ENCODE measurements around the gene SLC16A3. TPM values are rescaled to one million over a fixed set of nuclear protein-coding genes. Genes with fewer than 3 reads are reported as not detected.

SLC16A3 gene
- total RNA-seq (65.2 and 65.7 TPM in 2 replicates), polyA plus RNA-seq (13.9 and 14.9 TPM in 2 replicates), polyA minus RNA-seq (87.6 and 111 TPM in 2 replicates)
- 23.2 TPM for total RNA-seq (2013)

DNA sequence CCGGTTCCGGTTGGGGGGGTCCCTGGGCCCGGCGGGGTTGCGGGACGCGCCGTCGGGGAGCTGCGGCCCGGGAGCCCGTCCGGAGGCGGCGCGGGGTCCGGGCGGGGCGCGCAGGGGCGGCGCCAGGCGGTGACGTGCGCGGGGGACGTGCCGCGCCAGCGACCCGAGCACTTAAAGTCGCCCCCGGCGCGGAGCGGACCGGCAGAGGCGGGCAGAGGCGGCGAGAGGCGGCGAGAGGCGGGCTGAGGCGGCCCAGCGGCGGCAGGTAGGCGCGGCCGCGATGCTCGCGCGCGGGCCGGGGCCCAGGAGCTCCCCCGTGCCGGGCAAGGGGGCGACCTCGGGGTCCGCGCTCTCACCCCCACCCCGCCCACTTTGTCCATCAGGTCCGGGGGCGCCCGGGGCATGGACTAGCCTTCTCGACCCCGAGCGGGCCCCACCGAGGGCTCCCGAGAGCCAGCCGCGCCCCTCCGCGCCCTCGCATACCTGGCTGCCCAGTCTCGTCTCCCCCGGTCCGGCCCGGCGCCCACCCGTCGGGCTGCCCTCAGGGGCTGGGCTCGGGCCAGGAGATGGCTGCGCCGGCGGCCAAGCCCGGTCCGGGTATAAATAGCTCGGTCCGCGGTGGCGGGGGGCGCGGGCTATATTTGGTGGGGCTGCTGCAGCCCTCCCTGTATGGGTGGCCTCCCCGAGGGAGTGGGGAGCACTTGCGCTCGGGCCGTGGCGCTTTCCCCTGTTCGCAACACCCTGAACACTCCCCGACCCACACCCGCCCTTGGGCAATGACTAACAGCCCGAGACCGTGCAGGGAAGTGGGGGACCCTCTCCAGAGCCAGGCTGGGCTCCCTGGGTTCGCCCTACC, at the start of gene SLC16A3:
Gene SLC16A3, plus strand, starts transcription at position 201 of the 856 bp plus-strand sequence. CDS start 6,967 bp downstream, outside the sequence.
- Histone ChIP-seq H3K27ac (ENCODE audit: low read length in 2 of 2) (peak within 1 kb of the TSS; percentile 89 to 98), H3K79me2 (ENCODE audit: control insufficient read depth, insufficient read depth, low read length) (no peaks in the 10 kb centered on the region)

More for the DNA sequence above, at the start of gene SLC16A3:
- H3K27me3 ChIP-seq (replicated peaks in 1 of 4; ENCODE audit: control extremely low read depth in 1 of 4, control insufficient read depth in 3 of 4, insufficient read depth in 4 of 4, low read length in 3 of 4), result no peaks in the 10 kb centered on the region
- peaks cover 29 to 52% of the 10 kb centered on the region in 2 donors for H3K4me1 ChIP-seq (ENCODE audit: control insufficient read depth in 2 of 2, insufficient read depth in 2 of 2, low read length in 2 of 2)
- peak within 1 kb of the TSS; percentile 92 for H3K9ac ChIP-seq (ENCODE audit: low read length)
- peak within 1 kb of the TSS; percentile 21 to 89 (median 74) for H3K4me3 ChIP-seq (ENCODE audit: control extremely low read depth in 1 of 5, extremely low read depth in 1 of 5, insufficient read depth in 1 of 5, low read depth in 2 of 5, low read length in 4 of 5)
- CTCF ChIA-PET, result interaction anchor here (2.2 to 2.3 kb wide), 2 partner anchors 14 to 23 kb away, joined by 8 read pairs; no protein-coding TSS in a partner anchor
- 5% methylated on average over 87 of the region's 105 CpGs for WGBS (ENCODE audit: insufficient coverage)
- no peaks in the 10 kb centered on the region for H3K9me3 Mint-ChIP-seq (ENCODE audit: insufficient read depth)
- peak within 1 kb of the TSS; percentile 76 for H2AFZ ChIP-seq (ENCODE audit: insufficient read depth, low read depth, low read length, poor library complexity, severe bottlenecking)
- H3K4me3 Mint-ChIP-seq, result peak within 1 kb of the TSS; percentile 90
- H3K27ac Mint-ChIP-seq, result peak within 1 kb of the TSS; percentile 94
- H3K9me3 ChIP-seq (ENCODE audit: control extremely low read depth in 1 of 3, control insufficient read depth in 2 of 3, insufficient read depth in 1 of 3, low read length in 2 of 3), result no peaks in the 10 kb centered on the region
- no peaks in the 10 kb centered on the region for H3K27me3 Mint-ChIP-seq
- POLR2A ChIA-PET, result interaction anchor here (0.6 to 3.2 kb wide), 8 partner anchors 11 to 220 kb away, joined by 3 to 46 read pairs (median 8); partner anchors contain the start of genes CCDC57 and CSNK1D
- TF ChIP-seq CTCF (IDR thresholded peaks at IDR 0.05) (no peak), EZH2 (IDR thresholded peaks at IDR 0.05; ENCODE audit: borderline replicate concordance, insufficient read depth, low read depth, low read length, poor library complexity, severe bottlenecking) (no peak)
- peaks cover 27% of the 10 kb centered on the region for H4K20me1 ChIP-seq (ENCODE audit: control insufficient read depth, insufficient read depth, low read length, poor library complexity, severe bottlenecking)
- peak within 1 kb of the TSS; percentile 99 for H3K4me2 ChIP-seq (replicated peaks; ENCODE audit: low read depth, low read length, poor library complexity, severe bottlenecking)
- ATAC-seq (ENCODE audit: low read depth) (peak; percentile 65), DNase-seq (peak; percentile 89)
- intact Hi-C loops (cut with micrococcal nuclease), result loop anchor here (1.0 to 2.0 kb wide), 2 partner anchors 13 to 44 kb away; partner anchors contain the start of gene CSNK1D
- no peaks in the 10 kb centered on the region for H3K36me3 ChIP-seq (replicated peaks in 1 of 2; ENCODE audit: control extremely low read depth in 1 of 2, control insufficient read depth in 1 of 2, extremely low read depth in 1 of 2, insufficient read depth in 2 of 2, low read length in 1 of 2)
- peaks cover 24% of the 10 kb centered on the region for H3K4me1 Mint-ChIP-seq

Data from B cell (primary cell).